Activated CD4-positive, alpha-beta memory T cell treated with anti-CD3 and anti-CD28 coated beads, Interleukin-2, amount 10 ng/mL, durations not matched to agents 7 days and 5 days (primary cell): ENCODE measurements around the gene ZNF677. TPM values are rescaled to one million over a fixed set of nuclear protein-coding genes. Genes with fewer than 3 reads are reported as not detected.
"Not testable (repeated sequence)": the region's sequence is repeated elsewhere in the genome, so short reads cannot be mapped to it uniquely, and the experiment has no call there.

Source experiments
- CTCF ChIA-PET: fragments of 350-600 bp; sonication (Branson Sonifier 250); formaldehyde crosslinking; loops from one replicate; lab custom pipeline; 2021; ENCODE audit warnings: antibody characterized with exemption, inconsistent platforms; lab: Charles Lee
- POLR2A ChIA-PET: fragments of 350-600 bp; sonication (Branson Sonifier 250); formaldehyde crosslinking; loops from one replicate; lab custom pipeline; 2021; ENCODE audit warnings: antibody characterized with exemption; lab: Charles Lee
- DNase-seq: peaks from one replicate; pipeline ENCODE4 v3.0.0-alpha.2; 2020
- H3K27ac Mint-ChIP-seq: one replicate; pipeline ENCODE4 v1.8.0; 2021; ENCODE audit warnings: mild to moderate bottlenecking, mixed read lengths
- H3K27me3 Mint-ChIP-seq: one replicate; pipeline ENCODE4 v1.8.0; 2021; ENCODE audit warnings: mixed read lengths
- H3K36me3 Mint-ChIP-seq: one replicate; pipeline ENCODE4 v1.8.0; 2021; ENCODE audit warnings: low read depth, mixed read lengths
- H3K4me1 Mint-ChIP-seq: one replicate; pipeline ENCODE4 v1.8.0; 2021; ENCODE audit warnings: mixed read lengths
- H3K4me3 Mint-ChIP-seq: one replicate; pipeline ENCODE4 v1.8.0; 2021; ENCODE audit warnings: mild to moderate bottlenecking, mixed read lengths
- H3K9me3 Mint-ChIP-seq: one replicate; pipeline ENCODE4 v1.8.0; 2021; ENCODE audit warnings: mixed read lengths
- total RNA-seq, 2 experiments: library from RNA; stranded (reverse); gene quantifications; one replicate each; pipeline ENCODE4 v1.2.3, GENCODE V29; 2021

The ZNF677 gene
- total RNA-seq: 1 to 10 TPM; 4.7 to 6.1 TPM

DNA sequence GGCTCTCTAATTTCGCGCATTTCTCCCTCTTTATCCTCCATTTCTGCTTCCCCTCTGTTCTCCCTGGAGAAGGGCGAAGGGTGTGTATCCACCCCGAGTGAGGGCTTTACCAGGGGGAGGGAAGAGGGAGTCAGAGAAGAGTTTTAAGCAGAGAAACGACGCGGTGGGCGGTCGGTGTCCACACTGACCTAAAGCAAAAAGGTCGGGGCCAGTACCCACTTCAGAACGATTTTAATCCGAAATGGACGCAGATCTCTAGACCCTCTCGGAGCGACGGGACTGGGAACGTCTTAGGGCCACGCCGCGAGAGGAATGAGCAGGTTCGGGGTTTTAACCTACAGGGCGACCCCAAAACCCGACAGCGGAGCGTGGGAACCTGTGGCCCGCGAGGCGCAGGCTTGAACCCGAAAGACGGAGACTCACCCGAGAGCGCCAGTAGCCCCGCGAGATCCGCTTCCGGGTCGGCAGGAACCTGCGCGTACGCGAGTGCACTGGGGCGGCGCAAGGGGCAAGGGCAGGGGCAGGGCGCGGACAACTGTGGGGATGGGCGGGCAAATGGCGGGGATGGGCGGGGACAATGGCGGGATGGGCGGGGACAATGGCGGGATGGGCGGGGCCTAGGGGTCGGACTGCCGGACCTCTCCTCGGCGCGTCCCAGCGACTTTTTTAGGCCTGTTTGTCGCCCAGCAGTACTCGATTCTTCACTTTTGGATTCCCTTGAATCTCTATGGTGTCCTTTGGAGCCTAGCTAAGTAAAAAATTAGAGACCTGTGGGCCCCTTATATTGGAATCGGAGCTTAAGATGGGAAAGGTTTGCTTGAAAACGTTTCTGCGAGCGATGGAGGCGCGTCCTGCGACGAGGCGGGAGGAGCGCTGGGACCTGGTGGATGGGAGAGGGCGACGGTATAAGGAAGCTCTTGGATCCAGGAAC is at the start of gene ZNF677:
TSS of gene ZNF677 (minus strand) at position 463 of the 931 bp plus-strand sequence. CDS start 3,323 bp downstream, outside the sequence.
- Mint-ChIP-seq H3K4me1 (peaks cover 12% of the 10 kb centered on the region), H3K9me3 (peaks cover 50% of the 10 kb centered on the region), H3K27me3 (no peaks in the 10 kb centered on the region), H3K36me3 (peaks cover 40% of the 10 kb centered on the region), H3K4me3 (peak within 1 kb of the TSS; percentile 76), H3K27ac (peak within 1 kb of the TSS; percentile 32)
- POLR2A ChIA-PET: no interaction called here
- DNase-seq: peak; percentile 85
- CTCF ChIA-PET: no interaction called here

DNA sequence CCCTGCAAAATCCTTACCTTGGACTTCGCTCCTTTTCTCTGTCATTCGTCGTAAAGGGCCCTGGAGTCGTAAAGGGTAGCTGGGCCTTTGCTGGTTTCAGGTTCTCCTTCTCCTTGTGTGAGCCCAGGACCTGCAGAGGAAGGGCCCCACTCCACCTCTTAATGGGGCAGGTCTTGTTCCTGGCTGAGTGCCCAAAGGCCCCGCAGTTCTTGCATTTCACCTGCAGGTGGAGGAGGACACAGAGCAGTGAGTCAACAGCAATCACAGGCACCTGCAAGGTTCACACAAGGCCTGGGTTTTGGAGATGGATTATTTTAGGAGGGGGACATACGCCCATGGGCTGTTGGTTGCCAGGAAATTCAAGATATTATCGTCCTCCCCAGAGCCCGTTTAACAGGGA is 46.7 kb upstream of the ZNF677 start:
- H3K4me1 Mint-ChIP-seq, H3K27me3 Mint-ChIP-seq, H3K36me3 Mint-ChIP-seq, H3K4me3 Mint-ChIP-seq, DNase-seq, CTCF ChIA-PET, H3K27ac Mint-ChIP-seq, POLR2A ChIA-PET: not testable (repeated sequence)
- H3K9me3 Mint-ChIP-seq: peaks cover 24% of the 10 kb centered on the region

DNA sequence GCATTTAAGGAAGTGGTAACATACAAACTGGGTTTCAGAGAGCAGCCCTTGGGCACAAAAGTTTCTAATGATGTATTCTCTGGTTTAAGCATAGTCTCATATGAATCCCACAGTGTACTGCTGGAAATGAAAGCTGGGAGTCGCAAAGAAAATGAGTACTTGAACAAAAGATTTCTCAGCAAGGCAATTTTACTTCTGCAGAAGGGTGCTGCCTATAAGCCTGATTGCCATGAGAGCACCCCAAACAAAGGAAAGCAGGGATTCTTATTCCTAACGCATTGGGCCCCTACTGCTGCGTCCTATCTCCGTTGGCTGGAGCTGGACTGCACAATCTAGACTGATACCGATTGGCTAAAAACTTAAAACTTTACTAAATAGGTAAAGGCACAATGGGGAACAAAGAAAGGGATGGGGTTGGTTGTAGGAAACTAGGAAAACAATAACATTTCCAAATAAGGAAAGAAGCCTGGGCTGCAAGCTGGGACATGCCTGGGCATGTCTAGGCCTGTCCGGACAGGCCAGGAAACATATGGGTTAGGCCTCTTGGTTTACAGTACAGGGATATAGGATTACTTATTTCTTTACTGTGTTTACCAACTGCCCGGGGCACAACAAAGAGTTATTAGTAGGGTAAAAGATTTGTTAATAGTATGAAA is 40.2 kb upstream of the ZNF677 start:
- Mint-ChIP-seq H3K27me3 (no peaks in the 10 kb centered on the region), H3K4me1 (no peaks in the 10 kb centered on the region), H3K27ac (no peak overlapping the region), H3K4me3 (no peak overlapping the region), H3K9me3 (peaks cover 52% of the 10 kb centered on the region), H3K36me3 (peaks cover 7% of the 10 kb centered on the region)
- POLR2A ChIA-PET: no interaction called here
- CTCF ChIA-PET: no interaction called here
- no peak for DNase-seq

DNA sequence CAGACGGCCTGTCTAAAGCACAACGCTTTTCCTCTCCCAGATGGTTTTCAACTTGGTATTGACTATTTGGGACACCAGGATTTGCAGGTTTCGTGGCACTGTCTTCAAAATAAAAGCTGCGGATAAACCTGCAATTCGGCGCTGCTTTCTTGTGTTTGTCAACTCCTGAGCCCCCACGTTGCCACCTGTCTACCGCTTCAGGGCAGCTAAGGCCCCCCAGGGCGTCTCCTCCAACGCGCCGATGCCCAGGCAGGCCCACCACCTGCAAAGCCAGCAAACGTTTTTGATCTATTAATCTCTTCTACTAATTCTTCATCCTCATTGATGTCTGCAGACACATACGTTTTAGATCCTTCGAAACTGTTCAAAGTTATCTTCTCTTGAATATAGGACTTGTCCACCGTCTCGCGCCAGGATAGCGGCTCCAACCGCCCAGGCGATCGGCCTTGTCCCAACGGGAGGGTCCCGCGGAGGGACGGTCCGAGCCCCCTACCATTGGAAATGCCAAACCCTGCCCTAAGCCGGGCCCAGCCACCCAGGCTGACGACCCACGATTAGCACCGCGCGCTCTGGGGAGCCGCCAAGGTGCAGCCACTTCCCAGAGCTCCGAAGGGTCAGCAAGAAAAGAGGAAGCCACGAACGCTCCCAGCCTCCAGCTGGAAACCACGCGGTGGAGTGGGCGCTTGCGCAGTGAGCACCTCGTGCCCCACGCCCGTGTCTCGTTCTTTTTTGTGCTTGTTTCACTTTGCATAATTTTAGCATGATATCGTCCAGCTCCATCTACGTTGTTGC is 36.3 kb upstream of the ZNF677 start:
- POLR2A ChIA-PET: no interaction called here

DNA sequence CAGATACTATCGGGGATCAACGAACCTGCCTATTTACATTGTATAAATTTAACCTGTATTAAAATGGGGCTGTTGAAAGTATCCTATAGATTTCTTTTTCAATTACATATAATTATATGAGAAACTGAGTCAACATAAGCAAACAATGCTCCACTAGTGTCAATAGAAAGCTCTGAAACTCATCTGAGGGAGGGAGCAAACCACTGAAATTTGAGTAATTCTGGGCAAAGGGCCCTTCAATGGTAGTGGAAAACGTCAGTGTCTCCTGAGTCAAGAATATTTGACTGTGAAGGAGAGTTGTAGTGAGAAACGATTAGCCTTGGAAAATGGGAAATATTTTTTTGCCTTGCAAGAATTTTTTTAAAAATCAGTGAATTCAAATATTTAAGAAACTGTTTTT is 30.4 kb upstream of the ZNF677 start:
- no peak overlapping the region for H3K27ac Mint-ChIP-seq
- DNase-seq: no peak
- H3K4me1 Mint-ChIP-seq: no peaks in the 10 kb centered on the region
- ChIA-PET POLR2A (no interaction called here), CTCF (no interaction called here)
- H3K9me3 Mint-ChIP-seq: peaks cover 28% of the 10 kb centered on the region
- no peaks in the 10 kb centered on the region for H3K27me3 Mint-ChIP-seq
- no peak overlapping the region for H3K4me3 Mint-ChIP-seq
- H3K36me3 Mint-ChIP-seq: no peaks in the 10 kb centered on the region

More for the DNA sequence above, 36.3 kb upstream of the ZNF677 start:
- Mint-ChIP-seq H3K36me3 (peaks cover 2% of the 10 kb centered on the region), H3K4me3 (no peak overlapping the region), H3K9me3 (peaks cover 60% of the 10 kb centered on the region), H3K27me3 (no peaks in the 10 kb centered on the region), H3K27ac (no peak overlapping the region), H3K4me1 (no peaks in the 10 kb centered on the region)
- no peak for DNase-seq
- CTCF ChIA-PET: no interaction called here

- CTCF ChIA-PET, H3K4me3 Mint-ChIP-seq, DNase-seq, H3K27ac Mint-ChIP-seq, H3K27me3 Mint-ChIP-seq, H3K4me1 Mint-ChIP-seq, H3K36me3 Mint-ChIP-seq, POLR2A ChIA-PET: not testable (repeated sequence)
- peaks cover 30% of the 10 kb centered on the region for H3K9me3 Mint-ChIP-seq
Observed at GRCh38 chr19:53281947-53282346, 27.3 kb upstream of the ZNF677 start.

DNA sequence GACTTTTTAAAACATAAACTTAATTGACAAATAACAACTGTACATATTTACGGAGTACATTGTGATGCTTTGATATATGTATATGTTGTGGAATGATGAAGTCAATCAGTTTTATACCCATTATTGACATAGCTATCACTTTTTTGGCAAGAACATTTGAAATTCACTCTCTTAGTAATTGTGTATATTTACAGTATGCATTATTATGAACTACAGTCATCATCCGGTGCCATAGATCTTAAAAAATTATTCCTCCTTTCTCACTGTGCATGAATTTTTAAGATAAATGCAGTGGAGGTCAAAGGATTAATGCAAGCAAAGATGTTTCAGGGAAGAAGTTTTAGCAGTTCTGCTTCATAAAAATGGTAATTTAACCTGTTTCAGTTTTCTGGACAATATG is 20.8 kb upstream of the ZNF677 start:
- peaks cover 2% of the 10 kb centered on the region for H3K36me3 Mint-ChIP-seq
- ChIA-PET CTCF (no interaction called here), POLR2A (no interaction called here)
- H3K4me3 Mint-ChIP-seq: no peak overlapping the region
- H3K4me1 Mint-ChIP-seq: no peaks in the 10 kb centered on the region
- no peaks in the 10 kb centered on the region for H3K27me3 Mint-ChIP-seq
- DNase-seq: no peak
- peaks cover 49% of the 10 kb centered on the region for H3K9me3 Mint-ChIP-seq
- no peak overlapping the region for H3K27ac Mint-ChIP-seq

DNA sequence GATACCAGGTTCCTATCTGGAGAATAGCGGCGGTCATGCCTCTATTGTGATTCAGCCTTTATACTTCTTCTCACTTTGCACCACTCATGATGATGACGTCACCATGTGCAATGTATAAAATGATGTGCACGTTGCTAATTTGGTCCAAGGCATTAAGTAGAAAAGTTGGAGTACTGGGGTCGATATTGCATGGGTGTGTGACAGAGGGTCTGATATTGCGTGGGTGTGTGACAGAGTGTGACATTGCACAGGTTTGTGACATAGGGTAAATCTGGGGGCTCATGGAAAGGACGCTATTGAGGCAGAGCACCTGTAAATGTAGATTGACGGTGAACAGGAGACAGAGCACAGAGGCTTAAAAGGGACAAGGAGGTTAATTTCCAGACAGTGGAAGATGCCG is 17.4 kb upstream of the ZNF677 start:
- Mint-ChIP-seq H3K27ac (no peak overlapping the region), H3K27me3 (no peaks in the 10 kb centered on the region), H3K36me3 (peaks cover under 1% of the 10 kb centered on the region), H3K4me1 (no peaks in the 10 kb centered on the region), H3K9me3 (peaks cover 43% of the 10 kb centered on the region), H3K4me3 (no peak overlapping the region)
- ChIA-PET POLR2A (no interaction called here), CTCF (no interaction called here)
- no peak for DNase-seq

DNA sequence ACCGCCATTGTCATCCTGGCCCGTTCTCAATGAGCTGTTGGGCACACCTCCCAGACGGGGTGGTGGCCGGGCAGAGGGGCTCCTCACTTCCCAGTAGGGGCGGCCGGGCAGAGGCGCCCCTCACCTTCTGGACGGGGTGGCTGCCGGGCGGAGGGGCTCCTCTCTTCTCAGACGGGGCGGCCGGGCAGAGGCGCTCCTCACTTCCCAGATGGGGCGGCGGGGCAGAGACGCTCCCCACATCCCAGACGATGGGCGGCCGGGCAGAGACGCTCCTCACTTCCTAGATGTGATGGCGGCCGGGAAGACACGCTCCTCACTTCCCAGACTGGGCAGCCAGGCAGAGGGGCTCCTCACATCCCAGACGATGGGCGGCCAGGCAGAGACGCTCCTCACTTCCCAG is 15.2 kb upstream of the ZNF677 start:
- H3K36me3 Mint-ChIP-seq, CTCF ChIA-PET, H3K27ac Mint-ChIP-seq, H3K4me3 Mint-ChIP-seq, POLR2A ChIA-PET, H3K4me1 Mint-ChIP-seq, DNase-seq, H3K27me3 Mint-ChIP-seq: not testable (repeated sequence)
- peaks cover 39% of the 10 kb centered on the region for H3K9me3 Mint-ChIP-seq

- H3K4me1 Mint-ChIP-seq, DNase-seq, H3K27ac Mint-ChIP-seq, CTCF ChIA-PET, POLR2A ChIA-PET, H3K4me3 Mint-ChIP-seq, H3K27me3 Mint-ChIP-seq, H3K36me3 Mint-ChIP-seq: not testable (repeated sequence)
- H3K9me3 Mint-ChIP-seq: peaks cover 39% of the 10 kb centered on the region
Observed at GRCh38 chr19:53267623-53268022, 12.9 kb upstream of the ZNF677 start, which contains the start of gene VN1R4. VN1R4 (minus strand) TSS chr19:53267723; CDS start chr19:53267665, 58 bp downstream.

DNA sequence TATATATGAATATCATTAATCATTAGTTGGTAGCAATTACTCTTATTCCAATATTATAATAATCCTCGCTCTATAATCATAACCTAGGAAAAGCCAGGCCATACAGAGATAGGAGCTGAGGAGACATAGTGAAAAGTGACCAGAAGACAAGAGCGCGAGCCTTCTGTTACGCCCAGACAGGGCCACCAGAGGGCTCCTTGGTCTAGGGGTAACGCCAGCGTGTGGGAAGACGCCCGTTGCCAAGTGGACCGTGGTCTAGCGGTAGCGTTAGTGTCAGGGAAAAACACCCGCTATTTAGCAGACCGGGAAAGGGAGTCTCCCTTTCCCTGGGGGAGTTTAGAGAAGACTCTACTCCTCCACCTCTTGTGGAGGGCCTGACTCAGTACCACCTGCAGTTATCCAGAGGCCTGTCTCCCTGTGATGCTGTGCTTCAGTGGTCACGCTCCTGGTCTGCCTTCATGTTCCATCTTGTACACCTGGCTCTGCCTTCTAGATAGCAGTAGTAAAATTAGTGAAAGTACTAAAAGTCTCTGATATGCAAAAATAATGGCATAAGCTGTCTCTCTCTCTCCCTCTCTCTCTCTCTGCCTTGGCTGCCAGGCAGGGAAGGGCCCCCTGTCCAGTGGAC is 3.2 kb upstream of the ZNF677 start, which contains the start of gene VN1R2:
TSS of gene VN1R2 (plus strand) at position 578 of the 628 bp plus-strand sequence. CDS start 84 bp downstream, outside the sequence.
- H3K4me1 Mint-ChIP-seq: peaks cover 12% of the 10 kb centered on the region
- peaks cover 32% of the 10 kb centered on the region for H3K9me3 Mint-ChIP-seq
- CTCF ChIA-PET, H3K27ac Mint-ChIP-seq, POLR2A ChIA-PET, DNase-seq, H3K4me3 Mint-ChIP-seq, H3K27me3 Mint-ChIP-seq: not testable (repeated sequence)
- peaks cover 15% of the 10 kb centered on the region for H3K36me3 Mint-ChIP-seq

GRCh38 chr19:53246498-53246897 is 8.2 kb downstream of the ZNF677 start:
- Mint-ChIP-seq H3K36me3 (peaks cover 43% of the 10 kb centered on the region), H3K27ac (no peak overlapping the region), H3K4me1 (no peaks in the 10 kb centered on the region), H3K27me3 (no peaks in the 10 kb centered on the region), H3K9me3 (peaks cover 49% of the 10 kb centered on the region), H3K4me3 (no peak overlapping the region)
- no peak for DNase-seq
- CTCF ChIA-PET: no interaction called here
- POLR2A ChIA-PET: no interaction called here
